ENCODE measurements around the gene DIAPH2.

- TF ChIP-seq, protein P1, sequence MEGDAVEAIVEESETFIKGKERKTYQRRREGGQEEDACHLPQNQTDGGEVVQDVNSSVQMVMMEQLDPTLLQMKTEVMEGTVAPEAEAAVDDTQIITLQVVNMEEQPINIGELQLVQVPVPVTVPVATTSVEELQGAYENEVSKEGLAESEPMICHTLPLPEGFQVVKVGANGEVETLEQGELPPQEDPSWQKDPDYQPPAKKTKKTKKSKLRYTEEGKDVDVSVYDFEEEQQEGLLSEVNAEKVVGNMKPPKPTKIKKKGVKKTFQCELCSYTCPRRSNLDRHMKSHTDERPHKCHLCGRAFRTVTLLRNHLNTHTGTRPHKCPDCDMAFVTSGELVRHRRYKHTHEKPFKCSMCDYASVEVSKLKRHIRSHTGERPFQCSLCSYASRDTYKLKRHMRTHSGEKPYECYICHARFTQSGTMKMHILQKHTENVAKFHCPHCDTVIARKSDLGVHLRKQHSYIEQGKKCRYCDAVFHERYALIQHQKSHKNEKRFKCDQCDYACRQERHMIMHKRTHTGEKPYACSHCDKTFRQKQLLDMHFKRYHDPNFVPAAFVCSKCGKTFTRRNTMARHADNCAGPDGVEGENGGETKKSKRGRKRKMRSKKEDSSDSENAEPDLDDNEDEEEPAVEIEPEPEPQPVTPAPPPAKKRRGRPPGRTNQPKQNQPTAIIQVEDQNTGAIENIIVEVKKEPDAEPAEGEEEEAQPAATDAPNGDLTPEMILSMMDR (IDR thresholded peaks at IDR 0.05), result no peak
- TF ChIP-seq POLR2A (IDR thresholded peaks at IDR 0.05), result no peak
- no peak for TF ChIP-seq EP300 (IDR thresholded peaks at IDR 0.05)
Measured at GRCh38 chrX:96729053-96729452, 44.4 kb downstream of the DIAPH2 start.
